GM23248 (cell line): Measurements from ENCODE around the gene NSUN4. TPM values are rescaled to one million over a fixed set of nuclear protein-coding genes. Genes with fewer than 3 reads are reported as not detected.
"Not testable (repeated sequence)": the region's sequence is repeated elsewhere in the genome, so short reads cannot be mapped to it uniquely, and the experiment has no call there.

Experiments
- DNase-seq: peaks from one replicate; pipeline ENCODE4 v3.0.0-alpha.2; 2015
- H2AFZ ChIP-seq: fragments of 200-600 bp; sonication (generic); 2 replicates; pipeline ENCODE4 v1.6.1; 2016; ENCODE audit warnings: antibody characterized with exemption
- H3F3A ChIP-seq: fragments of 200-600 bp; sonication (generic); 2 replicates; pipeline ENCODE4 v1.6.1; 2016; ENCODE audit warnings: mild to moderate bottlenecking, antibody characterized with exemption, mixed run types; ENCODE audit not compliant: insufficient read depth
- H3K27ac ChIP-seq: fragments of 200-600 bp; sonication (generic); 2 replicates; pipeline ENCODE4 v1.5.1; 2016; ENCODE audit warnings: mild to moderate bottlenecking
- H3K27me3 ChIP-seq: fragments of 200-600 bp; sonication (generic); replicated peaks from 2 replicates; pipeline ENCODE4 v1.6.1; 2016; ENCODE audit warnings: mild to moderate bottlenecking; ENCODE audit not compliant: insufficient read depth
- H3K36me3 ChIP-seq: fragments of 200-600 bp; sonication (generic); 2 replicates; pipeline ENCODE4 v1.6.1; 2016; ENCODE audit warnings: low read depth, mild to moderate bottlenecking
- H3K4me1 ChIP-seq: fragments of 200-600 bp; sonication (generic); 2 replicates; pipeline ENCODE4 v1.6.1; 2016; ENCODE audit warnings: mild to moderate bottlenecking; ENCODE audit not compliant: insufficient read depth
- H3K4me2 ChIP-seq: fragments of 200-600 bp; sonication (generic); one replicate; pipeline ENCODE4 v1.6.1; 2016; ENCODE audit warnings: mild to moderate bottlenecking; ENCODE audit not compliant: unreplicated experiment
- H3K4me3 ChIP-seq: fragments of 200-600 bp; sonication (generic); 2 replicates; pipeline ENCODE4 v1.5.1; 2016; ENCODE audit warnings: mild to moderate bottlenecking
- H3K79me2 ChIP-seq: fragments of 200-600 bp; sonication (generic); 2 replicates; pipeline ENCODE4 v1.6.1; 2016; ENCODE audit warnings: mild to moderate bottlenecking; ENCODE audit not compliant: insufficient read depth
- H3K9ac ChIP-seq: fragments of 200-600 bp; sonication (generic); 2 replicates; pipeline ENCODE4 v1.6.1; 2016; ENCODE audit warnings: mild to moderate bottlenecking
- H3K9me2 ChIP-seq: fragments of 200-600 bp; sonication (generic); 2 replicates; pipeline ENCODE4 v1.6.1; 2016; ENCODE audit warnings: mixed run types, mild to moderate bottlenecking, moderate library complexity; ENCODE audit not compliant: insufficient read depth
- H3K9me3 ChIP-seq: fragments of 200-600 bp; sonication (generic); one replicate; pipeline ENCODE4 v1.6.1; 2017; ENCODE audit warnings: low read depth
- H4K20me1 ChIP-seq: fragments of 200-600 bp; sonication (generic); 2 replicates; pipeline ENCODE4 v1.6.0; 2016; ENCODE audit not compliant: insufficient read depth
- EZH2 ChIP-seq: fragments of 200-600 bp; sonication (generic); IDR thresholded peaks from 2 replicates; pipeline ENCODE4 v1.6.1; 2018; ENCODE audit warnings: antibody characterized with exemption, mild to moderate bottlenecking; ENCODE audit not compliant: insufficient read depth, poor library complexity, severe bottlenecking
- EZH2phosphoT487 ChIP-seq: fragments of 200-600 bp; sonication (generic); IDR thresholded peaks from 2 replicates; pipeline ENCODE4 v1.6.1; 2018; ENCODE audit warnings: antibody characterized with exemption, moderate library complexity, mild to moderate bottlenecking, low read depth; ENCODE audit not compliant: insufficient read depth
- WGBS, 2 experiments: methylation state at CpG; one replicate each; pipeline ENCODE4 v1.1.6; 2015 to 2017; ENCODE audit warnings: low lambda C conversion rate in 2 of 2, low coverage in 1 of 2; ENCODE audit errors: missing lambda C conversion rate in 2 of 2; 5-methylcytosine and 5-hydroxymethylcytosine counted together
- in situ Hi-C: fragments of 300-500 bp; cut with MboI; formaldehyde crosslinking; loops from 2 replicates; pipeline ENCODE4 v1.15.0; 2020
- polyA plus RNA-seq: library from polyadenylated mRNA; unstranded; fragments of >200 nt; fragmentation: Nextera tagmentation; extraction: Ambion mirVana; gene quantifications from 2 replicates; pipeline ENCODE4 v1.2.1, GENCODE V29; 2016
- total RNA-seq: library from RNA; depleted of rRNA; stranded (reverse); fragments of >200 nt; shearing (Covaris generic); gene quantifications from 2 replicates; pipeline ENCODE4 v1.2.3, GENCODE V29; 2014

NSUN4 gene
- total and polyA plus RNA-seq, 2 experiments from 2014 or later: 11.7 to 14.9 TPM

DNA sequence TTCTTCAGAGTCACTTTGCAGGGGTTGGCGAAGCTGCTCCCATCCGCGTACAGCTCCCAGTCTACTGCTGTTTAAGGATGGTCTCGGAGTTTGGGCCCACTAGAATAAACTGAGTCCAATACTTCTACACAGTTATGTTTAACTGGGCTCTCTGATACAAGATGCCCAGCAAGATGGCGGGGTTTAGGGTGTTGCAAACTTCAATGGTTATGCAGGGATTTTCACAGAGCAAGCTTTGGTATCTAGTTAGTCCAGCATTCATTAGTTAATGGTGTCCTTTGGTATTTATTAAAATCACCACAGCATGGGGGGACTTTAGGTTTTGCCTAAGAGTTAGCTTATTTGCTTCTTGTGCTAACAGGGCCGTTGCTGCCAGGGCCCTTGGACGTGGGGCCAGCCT is 12.4 kb upstream of the NSUN4 start:
- H2AFZ ChIP-seq, DNase-seq, in situ Hi-C loops: not testable (repeated sequence)

DNA sequence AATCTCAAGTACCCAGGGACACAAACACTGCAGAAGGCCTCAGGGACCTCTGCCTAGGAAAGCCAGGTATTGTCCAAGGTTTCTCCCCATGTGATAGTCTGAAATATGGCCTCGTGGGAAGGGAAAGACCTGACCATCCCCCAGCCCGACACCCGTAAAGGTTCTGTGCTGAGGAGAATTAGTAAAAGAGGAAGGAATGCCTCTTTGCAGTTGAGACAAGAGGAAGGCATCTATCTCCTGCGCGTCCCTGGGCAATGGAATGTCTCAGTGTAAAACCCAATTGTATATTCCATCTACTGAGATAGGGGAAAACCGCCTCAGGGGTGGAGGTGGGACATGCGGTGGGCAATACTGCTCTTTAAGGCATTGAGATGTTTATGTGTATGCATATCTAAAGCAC is 10.8 kb upstream of the NSUN4 start:
- DNase-seq, H3K27ac ChIP-seq, in situ Hi-C loops, H3K79me2 ChIP-seq, H3K4me2 ChIP-seq, H3K36me3 ChIP-seq, H3F3A ChIP-seq, H3K9ac ChIP-seq, H3K4me1 ChIP-seq, H3K9me3 ChIP-seq, H3K4me3 ChIP-seq, H4K20me1 ChIP-seq, H3K27me3 ChIP-seq, H3K9me2 ChIP-seq, H2AFZ ChIP-seq: not testable (repeated sequence)
- 76 to 79% methylated on average over 7 of the region's 7 CpGs for WGBS, 2 experiments

More for the DNA sequence above, 12.4 kb upstream of the NSUN4 start:
- H3K4me3 ChIP-seq, H3K9me2 ChIP-seq, H3F3A ChIP-seq, H3K27me3 ChIP-seq, H4K20me1 ChIP-seq, H3K36me3 ChIP-seq, H3K79me2 ChIP-seq, H3K9me3 ChIP-seq, H3K9ac ChIP-seq, H3K4me2 ChIP-seq, H3K27ac ChIP-seq, H3K4me1 ChIP-seq: not testable (repeated sequence)
- 89 to 91% methylated on average over 7 of the region's 7 CpGs for WGBS, 2 experiments

DNA sequence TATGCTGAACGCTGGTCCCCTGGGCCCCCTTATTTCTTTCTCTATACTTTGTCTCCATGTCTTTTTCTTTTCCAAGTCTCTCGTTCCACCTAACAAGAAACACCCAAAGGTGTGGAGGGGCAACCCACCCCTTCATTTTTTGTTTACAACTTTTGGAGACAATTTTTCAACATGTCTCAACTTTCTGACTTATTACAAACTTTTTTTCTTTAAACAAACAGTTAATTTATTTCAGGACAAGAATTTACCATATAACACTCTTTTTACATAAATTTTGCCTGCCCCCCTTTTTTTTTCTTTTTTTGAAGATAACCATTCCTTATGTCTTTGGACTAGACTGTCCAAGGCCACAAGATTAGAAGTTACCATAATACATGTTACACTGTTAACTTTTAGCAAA is 10.2 kb upstream of the NSUN4 start:
- 91 to 98% methylated on average over 2 of the region's 2 CpGs for WGBS, 2 experiments
- in situ Hi-C loops, H2AFZ ChIP-seq, H3K9me2 ChIP-seq, H3K9ac ChIP-seq, H3K36me3 ChIP-seq, H3K27me3 ChIP-seq, H3K4me1 ChIP-seq, DNase-seq, H3K79me2 ChIP-seq, H3K9me3 ChIP-seq, H4K20me1 ChIP-seq, H3F3A ChIP-seq, H3K4me3 ChIP-seq, H3K27ac ChIP-seq, H3K4me2 ChIP-seq: not testable (repeated sequence)

DNA sequence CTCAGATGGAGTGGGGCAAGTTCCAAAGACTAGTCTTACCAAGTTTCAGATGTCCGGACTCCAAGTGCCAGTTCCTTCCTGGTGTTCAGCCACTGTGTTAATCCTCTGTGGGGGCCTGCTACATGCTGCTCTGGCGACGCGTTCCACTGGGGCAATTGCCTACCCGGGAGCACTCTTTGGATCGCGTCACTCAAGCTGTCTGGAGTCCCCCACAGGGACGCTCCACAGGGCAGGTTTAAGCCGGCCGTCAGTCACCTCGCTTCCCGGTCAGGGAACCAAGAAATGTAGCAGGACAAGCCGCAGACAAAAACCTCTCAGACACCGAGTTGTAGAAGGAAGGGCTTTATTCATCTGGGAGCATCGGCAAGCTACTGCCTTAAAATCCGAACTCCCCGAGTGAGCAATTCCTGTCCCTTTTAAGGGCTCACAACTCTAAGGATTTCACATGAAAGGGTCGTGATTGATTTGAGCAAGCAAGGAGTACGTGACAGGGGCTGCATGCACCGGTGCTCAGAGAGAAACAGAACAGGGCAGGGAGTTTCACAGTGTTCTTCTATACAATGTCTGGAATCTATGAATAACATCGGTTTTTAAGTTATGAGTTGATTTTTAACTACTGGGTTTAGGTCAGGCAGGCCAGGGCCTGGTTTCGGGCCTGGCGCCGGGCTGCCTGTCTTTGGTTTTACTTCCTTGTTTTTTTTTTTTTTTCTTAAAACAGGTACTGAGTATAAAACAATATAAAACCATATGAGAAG is 8.6 kb upstream of the NSUN4 start:
- H3F3A ChIP-seq, H3K36me3 ChIP-seq, H3K4me1 ChIP-seq, H3K9me2 ChIP-seq, H3K27me3 ChIP-seq, H3K9me3 ChIP-seq, H2AFZ ChIP-seq, DNase-seq, H4K20me1 ChIP-seq, in situ Hi-C loops, H3K4me3 ChIP-seq, H3K9ac ChIP-seq, H3K4me2 ChIP-seq, H3K27ac ChIP-seq, H3K79me2 ChIP-seq: not testable (repeated sequence)
- WGBS, 2 experiments: 79 to 81% methylated on average over 24 of the region's 24 CpGs

DNA sequence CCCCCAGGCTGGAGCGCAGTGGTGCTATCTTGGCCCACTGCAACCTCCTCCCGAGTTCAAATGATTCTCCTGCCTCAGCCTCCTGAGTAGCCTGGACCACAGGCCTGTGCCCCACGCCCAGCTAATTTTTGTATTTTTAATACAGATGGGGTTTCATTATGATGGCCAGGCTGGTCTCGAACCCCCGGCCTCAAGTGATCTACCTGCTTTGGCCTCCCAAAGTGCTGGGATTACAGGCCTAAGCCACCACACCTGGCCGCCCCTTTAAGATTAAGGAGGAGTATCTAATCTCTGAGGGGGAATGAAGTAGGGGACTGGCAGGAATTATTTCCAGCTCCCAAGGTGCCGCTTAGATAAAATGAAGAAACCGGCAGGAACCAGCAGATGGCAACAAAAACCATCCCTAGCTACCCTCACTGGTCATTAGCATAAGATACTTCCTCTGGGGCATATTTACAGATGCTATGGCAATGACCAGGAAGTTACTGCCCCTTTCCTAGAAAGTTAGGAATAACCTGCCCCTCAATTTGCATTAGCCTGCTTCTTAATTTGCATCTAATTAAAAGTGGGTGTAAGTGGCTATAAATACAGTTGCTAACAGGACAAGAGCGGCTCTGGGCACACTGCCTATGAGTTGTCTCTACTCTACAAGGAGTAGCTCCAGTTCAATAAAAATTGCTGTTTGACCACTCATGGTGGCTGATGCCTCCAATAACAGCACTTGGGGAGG is 7.1 kb upstream of the NSUN4 start:
- peak; percentile 44 for DNase-seq
- Histone ChIP-seq H3K4me1 (no peaks in the 10 kb centered on the region), H3K4me3 (no peak overlapping the region), H3K27ac (no peak overlapping the region), H3K9me3 (no peaks in the 10 kb centered on the region), H2AFZ (no peak overlapping the region), H3K27me3 (no peaks in the 10 kb centered on the region), H4K20me1 (no peaks in the 10 kb centered on the region), H3F3A (peaks cover under 1% of the 10 kb centered on the region; the same call in 1 of the 2 replicates), H3K4me2 (no peak overlapping the region), H3K36me3 (no peaks in the 10 kb centered on the region), H3K9ac (no peak overlapping the region), H3K9me2 (no peaks in the 10 kb centered on the region), H3K79me2 (no peaks in the 10 kb centered on the region)
- WGBS, 2 experiments: 66 to 72% methylated on average over 9 of the region's 9 CpGs
- TF ChIP-seq EZH2phosphoT487 (no peak), EZH2 (no peak)
- in situ Hi-C loops: no loop called here
